Mesenchymal stem cell (in vitro differentiated cells and primary cell): ENCODE data around the gene FNBP1.

Experiments used
- DNase-seq: peaks from one replicate; pipeline ENCODE4 v3.0.0-alpha.2; 2013
- H2AFZ ChIP-seq: one replicate; pipeline ENCODE4 v1.6.1; 2013; ENCODE audit warnings: low read depth, mild to moderate bottlenecking, control low read depth, inconsistent platforms, low read length, moderate library complexity
- H2AK5ac ChIP-seq: 2 replicates; pipeline ENCODE4 v1.6.1; 2013; ENCODE audit warnings: low read length, moderate library complexity, mild to moderate bottlenecking, inconsistent platforms; ENCODE audit not compliant: severe bottlenecking
- H2BK120ac ChIP-seq: one replicate; pipeline ENCODE4 v1.6.1; 2013; ENCODE audit warnings: low read depth, mild to moderate bottlenecking, inconsistent platforms, low read length, moderate library complexity
- H2BK12ac ChIP-seq, 2 experiments: one replicate each; pipeline ENCODE4 v1.6.1; 2013; ENCODE audit warnings: inconsistent platforms in 2 of 2, low read length in 2 of 2, mild to moderate bottlenecking in 2 of 2, moderate library complexity in 2 of 2, control low read depth in 1 of 2
- H2BK15ac ChIP-seq: one replicate; pipeline ENCODE4 v1.6.1; 2013; ENCODE audit warnings: mild to moderate bottlenecking, low read depth, inconsistent platforms; ENCODE audit not compliant: poor library complexity, severe bottlenecking
- H2BK5ac ChIP-seq: 2 replicates; pipeline ENCODE4 v1.6.1; 2013; ENCODE audit warnings: low read depth, mild to moderate bottlenecking, low read length, control low read depth, inconsistent platforms; ENCODE audit not compliant: poor library complexity, severe bottlenecking
- H3K14ac ChIP-seq, 2 experiments: one replicate each; pipeline ENCODE4 v1.6.1; 2013; ENCODE audit warnings: inconsistent platforms in 2 of 2, low read length in 2 of 2, control low read depth in 1 of 2, mild to moderate bottlenecking in 1 of 2, moderate library complexity in 1 of 2
- H3K18ac ChIP-seq, 2 experiments: one replicate each; pipeline ENCODE4 v1.6.1; 2013; ENCODE audit warnings: inconsistent platforms in 2 of 2, low read length in 2 of 2, control low read depth in 1 of 2, low read depth in 1 of 2, mild to moderate bottlenecking in 1 of 2
- H3K23ac ChIP-seq, 2 experiments: one replicate each; pipeline ENCODE4 v1.6.1; 2013; ENCODE audit warnings: inconsistent platforms in 2 of 2, low read length in 2 of 2, mild to moderate bottlenecking in 2 of 2, moderate library complexity in 2 of 2, control low read depth in 1 of 2
- H3K27ac ChIP-seq: 2 replicates; pipeline ENCODE4 v1.5.1; 2013; ENCODE audit warnings: mild to moderate bottlenecking, moderate library complexity, low read length, control low read depth, inconsistent platforms; ENCODE audit not compliant: poor library complexity, severe bottlenecking
- H3K27me3 ChIP-seq, 2 experiments: 2 replicates each; pipeline versions ENCODE4 v1.6.1 to v1.7.0; 2013; ENCODE audit warnings: low read length in 2 of 2, mild to moderate bottlenecking in 2 of 2, moderate library complexity in 2 of 2, control low read depth in 1 of 2, inconsistent platforms in 1 of 2; ENCODE audit not compliant: control insufficient read depth in 1 of 2, insufficient read depth in 1 of 2
- H3K36me3 ChIP-seq, 2 experiments: 2 replicates each; pipeline versions ENCODE4 v1.6.1 to v1.7.0; 2013; ENCODE audit warnings: low read length in 2 of 2, control low read depth in 1 of 2, inconsistent platforms in 1 of 2, low read depth in 1 of 2, mild to moderate bottlenecking in 1 of 2; ENCODE audit not compliant: insufficient read depth in 2 of 2, control insufficient read depth in 1 of 2
- H3K4ac ChIP-seq, 2 experiments: one replicate each; pipeline ENCODE4 v1.6.1; 2013; ENCODE audit warnings: inconsistent platforms in 2 of 2, low read length in 2 of 2, mild to moderate bottlenecking in 2 of 2, moderate library complexity in 2 of 2, control low read depth in 1 of 2, low read depth in 1 of 2
- H3K4me1 ChIP-seq: 2 replicates; pipeline ENCODE4 v1.6.1; 2013; ENCODE audit warnings: low read depth, low read length, control low read depth; ENCODE audit not compliant: control insufficient read depth, insufficient read depth
- H3K4me2 ChIP-seq: 2 replicates; pipeline ENCODE4 v1.6.1; 2013; ENCODE audit warnings: low read length, mild to moderate bottlenecking, inconsistent platforms; ENCODE audit not compliant: poor library complexity, severe bottlenecking
- H3K4me3 ChIP-seq, 2 experiments: 2 replicates each; pipeline versions ENCODE4 v1.5.1 to v1.7.0; 2013; ENCODE audit warnings: low read length in 2 of 2, mild to moderate bottlenecking in 2 of 2, control low read depth in 1 of 2, low read depth in 1 of 2; ENCODE audit not compliant: insufficient read depth in 1 of 2
- H3K79me1 ChIP-seq: replicated peaks from 2 replicates; pipeline ENCODE4 v1.6.1; 2013; ENCODE audit warnings: mild to moderate bottlenecking, control low read depth, low read length, inconsistent platforms; ENCODE audit not compliant: poor library complexity, severe bottlenecking
- H3K9ac ChIP-seq: 2 replicates; pipeline ENCODE4 v1.7.0; 2013; ENCODE audit warnings: mild to moderate bottlenecking, low read length, moderate library complexity
- H3K9me3 ChIP-seq: 2 replicates; pipeline ENCODE4 v1.7.0; 2013; ENCODE audit warnings: mild to moderate bottlenecking, low read length; ENCODE audit not compliant: control insufficient read depth
- H4K8ac ChIP-seq: one replicate; pipeline ENCODE4 v1.6.1; 2013; ENCODE audit warnings: inconsistent platforms, mild to moderate bottlenecking, low read length, moderate library complexity
- H4K91ac ChIP-seq: one replicate; pipeline ENCODE4 v1.6.1; 2013; ENCODE audit warnings: mild to moderate bottlenecking, low read length, inconsistent platforms
- WGBS: methylation state at CpG from one replicate; pipeline ENCODE4 v1.1.7; 2013; ENCODE audit warnings: mixed read lengths; 5-methylcytosine and 5-hydroxymethylcytosine counted together

FNBP1 gene

GRCh38 chr9:129879103-129879699 is 163.8 kb downstream of the FNBP1 start:
- H3K79me1 ChIP-seq = no peaks in the 10 kb centered on the region
- no peak overlapping the region for H2BK120ac ChIP-seq
- H2AK5ac ChIP-seq = no peak overlapping the region
- H2BK12ac ChIP-seq = no peak overlapping the region
- no peaks in the 10 kb centered on the region for H3K9me3 ChIP-seq
- no peak overlapping the region for H3K9ac ChIP-seq
- no peak overlapping the region for H3K4ac ChIP-seq
- no peak overlapping the region for H3K18ac ChIP-seq
- H3K36me3 ChIP-seq = peaks cover 32 to 36% of the 10 kb centered on the region in 2 experiments
- H3K4me2 ChIP-seq = no peak overlapping the region
- H2AFZ ChIP-seq = no peak overlapping the region
- no peak overlapping the region for H3K4me3 ChIP-seq
- H3K23ac ChIP-seq = no peak overlapping the region
- no peak overlapping the region for H2BK15ac ChIP-seq
- H3K14ac ChIP-seq = no peak overlapping the region
- no peak overlapping the region for H4K8ac ChIP-seq
- H3K27me3 ChIP-seq = no peaks in the 10 kb centered on the region
- H2BK5ac ChIP-seq = no peak overlapping the region
- H4K91ac ChIP-seq = no peak overlapping the region
- WGBS = 94% methylated on average over 17 of the region's 17 CpGs
- H3K4me1 ChIP-seq = peaks cover 14% of the 10 kb centered on the region
- H3K27ac ChIP-seq = no peak overlapping the region
- DNase-seq = no peak

GRCh38 chr9:129878291-129878690 is 164.7 kb downstream of the FNBP1 start:
- no peak overlapping the region for H2BK5ac ChIP-seq
- no peaks in the 10 kb centered on the region for H3K9me3 ChIP-seq
- H3K36me3 ChIP-seq = peaks cover 41 to 45% of the 10 kb centered on the region in 2 experiments
- H2BK15ac ChIP-seq = no peak overlapping the region
- H3K4ac ChIP-seq = no peak overlapping the region
- no peak overlapping the region for H4K8ac ChIP-seq
- no peak overlapping the region for H3K14ac ChIP-seq
- no peak overlapping the region for H3K23ac ChIP-seq
- H3K4me3 ChIP-seq = no peak overlapping the region
- no peak overlapping the region for H3K9ac ChIP-seq
- DNase-seq = no peak
- no peaks in the 10 kb centered on the region for H3K27me3 ChIP-seq
- no peak overlapping the region for H3K27ac ChIP-seq
- H3K79me1 ChIP-seq = no peaks in the 10 kb centered on the region
- WGBS = 97% methylated on average over 10 of the region's 11 CpGs
- H4K91ac ChIP-seq = no peak overlapping the region
- H2BK12ac ChIP-seq = no peak overlapping the region
- no peak overlapping the region for H3K18ac ChIP-seq
- no peak overlapping the region for H3K4me2 ChIP-seq
- H2AFZ ChIP-seq = no peak overlapping the region
- H2BK120ac ChIP-seq = no peak overlapping the region
- no peak overlapping the region for H2AK5ac ChIP-seq
- H3K4me1 ChIP-seq = peaks cover 11% of the 10 kb centered on the region

- no peak overlapping the region for H2BK12ac ChIP-seq
Measured at GRCh38 chr9:129876815-129877214, 166.2 kb downstream of the FNBP1 start.

GRCh38 chr9:129875687-129876395 is 167.1 kb downstream of the FNBP1 start:
- DNase-seq = no peak
- H3K4me1 ChIP-seq = peaks cover 4% of the 10 kb centered on the region
- H3K4me2 ChIP-seq = no peak overlapping the region
- no peak overlapping the region for H3K14ac ChIP-seq
- no peak overlapping the region for H3K18ac ChIP-seq
- no peaks in the 10 kb centered on the region for H3K9me3 ChIP-seq
- no peak overlapping the region for H2AK5ac ChIP-seq
- no peak overlapping the region for H3K9ac ChIP-seq
- no peak overlapping the region for H3K4ac ChIP-seq
- H3K4me3 ChIP-seq = no peak overlapping the region
- no peak overlapping the region for H2BK120ac ChIP-seq
- H3K23ac ChIP-seq = no peak overlapping the region
- H4K91ac ChIP-seq = no peak overlapping the region
- no peak overlapping the region for H2BK12ac ChIP-seq
- H2AFZ ChIP-seq = no peak overlapping the region
- H4K8ac ChIP-seq = no peak overlapping the region
- 94% methylated on average over 27 of the region's 27 CpGs for WGBS
- H2BK15ac ChIP-seq = no peak overlapping the region
- H3K36me3 ChIP-seq = peaks cover 39 to 41% of the 10 kb centered on the region in 2 experiments
- H3K79me1 ChIP-seq = no peaks in the 10 kb centered on the region
- H3K27ac ChIP-seq = no peak overlapping the region
- no peak overlapping the region for H2BK5ac ChIP-seq
- H3K27me3 ChIP-seq = no peaks in the 10 kb centered on the region

More at GRCh38 chr9:129876815-129877214, 166.2 kb downstream of the FNBP1 start:
- Histone ChIP-seq H3K27me3 (no peaks in the 10 kb centered on the region), H2BK15ac (no peak overlapping the region), H4K91ac (no peak overlapping the region), H3K9ac (no peak overlapping the region), H3K14ac (no peak overlapping the region), H3K4me3 (no peak overlapping the region), H3K4me2 (no peak overlapping the region), H3K23ac (no peak overlapping the region), H3K4ac (no peak overlapping the region), H3K18ac (no peak overlapping the region), H3K9me3 (no peaks in the 10 kb centered on the region), H2BK120ac (no peak overlapping the region), H3K36me3 (peaks cover 39 to 41% of the 10 kb centered on the region in 2 experiments), H3K27ac (no peak overlapping the region), H3K4me1 (peaks cover 11% of the 10 kb centered on the region), H2AFZ (no peak overlapping the region), H2AK5ac (no peak overlapping the region), H4K8ac (no peak overlapping the region), H2BK5ac (no peak overlapping the region), H3K79me1 (no peaks in the 10 kb centered on the region)
- WGBS = 100% methylated on average over 7 of the region's 7 CpGs
- DNase-seq = no peak
